Breast epithelium (tissue), 3 donors: ENCODE measurements around the gene AKIRIN2.

Experiments
- CTCF ChIP-seq, 3 donors: fragments of 450-650 bp; IDR thresholded peaks; one replicate each; pipeline ENCODE4 v1.5.1; 2016 to 2017; ENCODE audit warnings: antibody characterized with exemption in 3 of 3, mild to moderate bottlenecking in 3 of 3, moderate library complexity in 3 of 3
- POLR2A ChIP-seq: fragments of 450-650 bp; IDR thresholded peaks from one replicate; pipeline ENCODE4 v1.6.1; 2016; ENCODE audit warnings: antibody characterized with exemption, mild to moderate bottlenecking, moderate library complexity
- POLR2AphosphoS5 ChIP-seq, 3 donors: sonication (generic); formaldehyde crosslinking; IDR thresholded peaks; one replicate each; pipeline ENCODE4 v1.6.1; 2017; ENCODE audit warnings: antibody characterized with exemption in 3 of 3

DNA sequence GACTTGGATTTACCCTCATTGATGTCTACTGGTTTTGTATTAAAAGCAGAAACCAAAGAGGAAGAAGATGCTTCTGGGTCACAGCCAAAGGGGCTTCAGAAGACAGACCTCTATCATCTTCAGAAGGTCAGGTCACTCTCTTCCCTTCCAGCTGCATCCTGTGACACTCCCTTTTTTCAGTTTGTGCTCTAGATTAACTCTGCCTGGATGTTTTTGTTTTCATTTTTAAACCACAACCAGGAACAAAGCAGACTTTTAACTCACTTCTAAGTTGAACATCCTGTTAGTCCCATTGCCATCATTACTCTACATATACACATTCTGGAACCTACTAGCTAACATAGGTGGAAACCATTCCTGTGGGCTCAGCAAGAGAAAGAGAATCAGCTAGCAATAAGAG, 45.2 kb downstream of the AKIRIN2 start:
- TF ChIP-seq CTCF (IDR thresholded peaks at IDR 0.05) (no peak), POLR2A (no peak), POLR2AphosphoS5 (IDR thresholded peaks at IDR 0.05) (no peak)
